ENCODE results near the gene TMEM203. TPM values are rescaled to one million over a fixed set of nuclear protein-coding genes. Genes with fewer than 3 reads are reported as not detected.

TMEM203 gene
- total RNA-seq, 1 experiment from 2014 or later = 36.4 TPM

DNA sequence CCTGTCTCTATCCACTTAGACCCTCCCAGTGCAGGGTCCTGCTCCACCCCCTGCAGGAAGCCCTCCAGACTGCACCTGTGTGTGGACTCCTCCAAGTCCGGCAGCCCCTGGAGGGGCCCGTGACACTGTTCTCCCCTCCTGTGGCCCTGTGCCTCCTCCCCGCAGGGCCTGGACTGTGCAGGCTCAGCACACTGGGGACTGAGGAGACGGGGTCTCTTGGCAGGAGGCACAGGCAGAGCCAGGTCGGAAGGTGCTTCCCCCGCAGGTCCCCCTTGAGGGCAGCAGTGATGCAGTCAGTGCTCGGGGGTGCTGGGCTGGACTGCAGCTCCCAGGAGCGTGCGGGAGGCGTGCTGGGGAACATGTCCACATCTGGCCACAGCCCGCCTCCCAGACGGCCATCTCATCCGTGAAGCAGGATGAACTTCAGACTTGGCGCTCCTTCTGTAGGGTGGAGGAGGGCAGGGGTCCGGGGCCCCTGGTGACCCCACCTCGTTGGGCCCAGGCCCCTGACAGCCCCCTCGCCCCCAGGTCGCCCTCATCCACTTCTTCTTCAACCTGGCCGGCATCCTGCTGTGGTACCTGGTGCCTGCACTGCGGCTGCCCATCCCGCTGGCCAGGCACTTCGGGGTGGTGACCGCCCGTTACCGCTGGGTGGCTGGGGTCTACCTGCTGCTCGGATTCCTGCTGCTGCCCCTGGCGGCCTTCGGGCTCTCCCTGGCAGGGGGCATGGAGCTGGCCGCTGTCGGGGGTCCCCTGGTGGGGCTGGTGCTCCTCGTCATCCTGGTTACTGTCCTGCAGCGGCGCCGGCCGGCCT lies 30.2 kb upstream of the TMEM203 start:
- no peaks in the 10 kb centered on the region for H3K9me3 ChIP-seq (ENCODE audit: low read length)
- H3K27ac ChIP-seq (ENCODE audit: low read length) = no peak overlapping the region
- H2AFZ ChIP-seq (ENCODE audit: low read length) = no peak overlapping the region
- H3K27me3 ChIP-seq (ENCODE audit: low read length) = no peaks in the 10 kb centered on the region
- no peak for DNase-seq
- no TSS peak for BruUV-seq (replicated peaks)
- POLR2A ChIA-PET (ENCODE audit: unreplicated experiment) = no interaction called here
- H3F3A ChIP-seq (ENCODE audit: low read length, unreplicated experiment) = no peaks in the 10 kb centered on the region
- TF ChIP-seq EZH2phosphoT487 (IDR thresholded peaks at IDR 0.05; ENCODE audit: borderline replicate concordance, low read length) (no peak), EZH2 (IDR thresholded peaks at IDR 0.05; ENCODE audit: low read length, unreplicated experiment) (no peak), CTCF (conservative IDR thresholded peaks at IDR 0.05; ENCODE audit: low read depth, low read length) (no peak)
- H3K79me2 ChIP-seq (ENCODE audit: low read length) = peaks cover 25% of the 10 kb centered on the region
- no peak for ATAC-seq
- no peaks in the 10 kb centered on the region for H3K36me3 ChIP-seq (ENCODE audit: low read depth, low read length)
- CTCF ChIA-PET = interaction anchor here (1.0 kb wide), 2 partner anchors 8 to 18 kb away, joined by 3 to 7 read pairs; partner anchors contain the start of gene RNF224
- intact Hi-C loops (cut with micrococcal nuclease) = no loop called here
- H3K9me2 ChIP-seq (replicated peaks; ENCODE audit: low read length) = no peaks in the 10 kb centered on the region
- H3K4me3 ChIP-seq (ENCODE audit: low read length) = no peak overlapping the region
- H3K9ac ChIP-seq (ENCODE audit: low read length) = no peak overlapping the region
- no peaks in the 10 kb centered on the region for H4K20me1 ChIP-seq (ENCODE audit: low read length)
- H3K4me2 ChIP-seq (ENCODE audit: low read length) = no peak overlapping the region
- H3K4me1 ChIP-seq (ENCODE audit: insufficient read depth, low read length) = peaks cover 22% of the 10 kb centered on the region

- H3K4me1 ChIP-seq (ENCODE audit: insufficient read depth, low read length) = peaks cover 22% of the 10 kb centered on the region
- H3K36me3 ChIP-seq (ENCODE audit: low read depth, low read length) = no peaks in the 10 kb centered on the region
- no peaks in the 10 kb centered on the region for H3K9me3 ChIP-seq (ENCODE audit: low read length)
- TF ChIP-seq EZH2 (IDR thresholded peaks at IDR 0.05; ENCODE audit: low read length, unreplicated experiment) (no peak), CTCF (conservative IDR thresholded peaks at IDR 0.05; ENCODE audit: low read depth, low read length) (no peak), EZH2phosphoT487 (IDR thresholded peaks at IDR 0.05; ENCODE audit: borderline replicate concordance, low read length) (no peak)
- BruUV-seq (replicated peaks) = no TSS peak
- no peaks in the 10 kb centered on the region for H4K20me1 ChIP-seq (ENCODE audit: low read length)
- H3K9me2 ChIP-seq (replicated peaks; ENCODE audit: low read length) = no peaks in the 10 kb centered on the region
- no peak for DNase-seq
- no peaks in the 10 kb centered on the region for H3K27me3 ChIP-seq (ENCODE audit: low read length)
- ChIA-PET POLR2A (ENCODE audit: unreplicated experiment) (no interaction called here), CTCF (interaction anchor here (1.2 kb wide), 1 partner anchor 11 kb away, joined by 3 read pairs; no protein-coding TSS in a partner anchor)
- intact Hi-C loops (cut with micrococcal nuclease) = no loop called here
- no peak overlapping the region for H2AFZ ChIP-seq (ENCODE audit: low read length)
- H3K4me3 ChIP-seq (ENCODE audit: low read length) = no peak overlapping the region
- no peaks in the 10 kb centered on the region for H3F3A ChIP-seq (ENCODE audit: low read length, unreplicated experiment)
- no peak overlapping the region for H3K9ac ChIP-seq (ENCODE audit: low read length)
- peaks cover 22% of the 10 kb centered on the region for H3K79me2 ChIP-seq (ENCODE audit: low read length)
- ATAC-seq = no peak
- no peak overlapping the region for H3K27ac ChIP-seq (ENCODE audit: low read length)
- H3K4me2 ChIP-seq (ENCODE audit: low read length) = no peak overlapping the region
Observed at GRCh38 chr9:137234758-137235423, 29.4 kb upstream of the TMEM203 start.

Data from PC-3 (cell line).